ENCODE measurements around the gene NRCAM. TPM values are rescaled to one million over a fixed set of nuclear protein-coding genes. Genes with fewer than 3 reads are reported as not detected.

Gene NRCAM
- total and polyA plus RNA-seq, 2 of the 13 experiments (the other 11 are each of a cell fraction or from before 2014, with no cell fraction given), result 0.31 to 0.33 TPM

DNA sequence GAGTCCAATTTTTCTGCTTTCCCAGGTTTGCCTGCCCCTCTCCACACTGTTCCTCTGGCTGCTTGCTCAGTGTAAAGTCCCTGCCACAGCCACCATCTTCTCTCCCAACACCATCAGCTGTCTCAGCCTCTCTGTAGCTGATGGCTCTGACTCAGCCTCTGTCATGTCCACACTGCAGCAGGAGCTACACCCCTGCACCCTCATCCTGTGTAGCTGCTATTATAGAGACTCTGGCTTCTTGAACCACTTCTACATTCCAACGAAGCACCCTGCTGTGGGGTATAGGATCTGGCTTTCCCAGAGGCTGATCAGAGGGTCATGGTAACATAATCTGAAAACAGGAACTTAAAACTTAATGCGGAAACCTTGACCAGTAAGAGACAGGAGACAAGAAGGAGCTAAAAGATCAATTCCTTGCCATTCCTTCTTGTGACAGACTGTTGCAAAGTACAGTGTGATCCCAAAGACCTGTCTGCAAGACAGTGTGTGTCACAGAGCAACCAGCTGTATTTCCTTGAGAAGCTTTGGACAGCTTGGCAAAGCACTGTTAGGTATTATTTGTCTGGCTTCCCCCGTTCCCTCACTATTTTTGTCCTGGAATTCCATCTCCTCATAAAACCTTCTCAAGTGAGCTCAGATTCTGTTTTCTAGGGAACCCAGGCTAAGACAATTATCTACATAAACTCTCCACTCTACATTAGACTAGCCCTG, 42.3 kb downstream of the NRCAM start:
- ATAC-seq (peak; percentile 32; the same call in 2 of the 3 replicates), FAIRE-seq (no peak), DNase-seq (ENCODE audit: low spot score) (no peak)
- no peaks in the 10 kb centered on the region for H3K9me3 ChIP-seq (ENCODE audit: low read length)
- 0 out of 5 replicates have a peak, but pooled peaks cover 0 to 5% of the 10 kb centered on the region in 2 experiments for H3K27me3 ChIP-seq (ENCODE audit: control insufficient read depth in 1 of 2, insufficient read depth in 2 of 2, low read length in 2 of 2)
- no TSS peak for BruUV-seq (replicated peaks)
- no peak overlapping the region for H3K9ac ChIP-seq (ENCODE audit: insufficient read depth, low read depth, low read length)
- H3K36me3 ChIP-seq (replicated peaks in 1 of 2; ENCODE audit: control insufficient read depth in 1 of 2, insufficient read depth in 2 of 2, low read length in 2 of 2), result no peaks in the 10 kb centered on the region
- H3K4me2 ChIP-seq (ENCODE audit: low read depth, low read length), result no peak overlapping the region
- in situ Hi-C loops (cut with HindIII; ENCODE audit: extremely low pct_ligation_motif_present, low pct_unique_long_range_greater_than_20kb) (no loop called here), intact Hi-C loops (cut with micrococcal nuclease; ENCODE audit: unreplicated experiment) (no loop called here)
- POLR2A ChIA-PET, result no interaction called here
- no peak for TF ChIP-seq ZNF138 (CRISPR knock-in tag; IDR thresholded peaks at IDR 0.05; ENCODE audit: low read depth)
- TF ChIP-seq FOSL2 (CRISPR knock-in tag; IDR thresholded peaks at IDR 0.05), result 0 out of 2 replicates have a peak, but pooled peaks have one; percentile 10
- no peaks in the 10 kb centered on the region for H4K20me1 ChIP-seq (ENCODE audit: insufficient read depth, low read length)
- H2AFZ ChIP-seq (ENCODE audit: low read length), result no peak overlapping the region
- no peak overlapping the region for H3K4me3 ChIP-seq (replicated peaks in 1 of 3; ENCODE audit: insufficient read depth in 1 of 3, low read depth in 2 of 3, low read length in 3 of 3)
- H3K27ac ChIP-seq (ENCODE audit: extremely low read length, insufficient read depth, low read length), result no peak overlapping the region
- CTCF ChIA-PET (ENCODE audit: low intra/inter-chr PET ratio, low total read pairs), result no interaction called here
- H3K79me2 ChIP-seq (ENCODE audit: insufficient read depth, low read length), result no peaks in the 10 kb centered on the region
- H3K4me1 ChIP-seq (ENCODE audit: insufficient read depth, low read length), result no peaks in the 10 kb centered on the region
- WGBS (ENCODE audit: low lambda C conversion rate), result 45% methylated on average over 3 of the region's 3 CpGs

DNA sequence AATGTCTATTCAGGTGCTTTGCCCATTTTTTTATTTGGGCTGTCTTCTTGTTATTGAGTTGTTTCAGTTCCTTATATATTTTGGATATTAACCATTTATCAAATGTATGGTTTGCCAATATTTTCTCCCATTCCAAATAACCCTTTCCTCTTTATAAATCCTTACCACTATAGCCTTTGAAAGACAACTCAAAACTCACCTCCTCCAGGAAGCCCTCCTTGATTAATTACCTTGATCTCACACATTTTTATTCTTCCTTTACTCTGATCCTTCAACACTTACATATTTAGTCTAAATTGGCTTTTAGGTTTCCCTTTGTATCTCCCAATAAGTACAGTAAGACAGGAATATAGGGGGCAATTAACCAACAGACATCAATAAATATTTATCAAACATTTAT, 42.9 kb downstream of the NRCAM start:
- no peak overlapping the region for H3K4me3 ChIP-seq (replicated peaks in 1 of 3; ENCODE audit: insufficient read depth in 1 of 3, low read depth in 2 of 3, low read length in 3 of 3)
- H3K9me3 ChIP-seq (ENCODE audit: low read length), result no peaks in the 10 kb centered on the region
- no peaks in the 10 kb centered on the region for H4K20me1 ChIP-seq (ENCODE audit: insufficient read depth, low read length)
- no peak for FAIRE-seq
- intact Hi-C loops (cut with micrococcal nuclease; ENCODE audit: unreplicated experiment), result no loop called here
- BruUV-seq (replicated peaks), result no TSS peak
- ATAC-seq, result no peak
- ChIA-PET POLR2A (no interaction called here), CTCF (ENCODE audit: low intra/inter-chr PET ratio, low total read pairs) (no interaction called here)
- no peak overlapping the region for H2AFZ ChIP-seq (ENCODE audit: low read length)
- no peak for DNase-seq (ENCODE audit: low spot score)
- H3K36me3 ChIP-seq (replicated peaks in 1 of 2; ENCODE audit: control insufficient read depth in 1 of 2, insufficient read depth in 2 of 2, low read length in 2 of 2), result no peaks in the 10 kb centered on the region
- 0 out of 5 replicates have a peak, but pooled peaks cover 0 to 5% of the 10 kb centered on the region in 2 experiments for H3K27me3 ChIP-seq (ENCODE audit: control insufficient read depth in 1 of 2, insufficient read depth in 2 of 2, low read length in 2 of 2)
- H3K4me1 ChIP-seq (ENCODE audit: insufficient read depth, low read length), result no peaks in the 10 kb centered on the region
- no peaks in the 10 kb centered on the region for H3K79me2 ChIP-seq (ENCODE audit: insufficient read depth, low read length)
- H3K9ac ChIP-seq (ENCODE audit: insufficient read depth, low read depth, low read length), result no peak overlapping the region
- TF ChIP-seq ZFP36 (IDR thresholded peaks at IDR 0.05; ENCODE audit: borderline replicate concordance, low read depth, low read length, partially characterized antibody), result peak; percentile 23
- TF ChIP-seq ZNF577 (CRISPR knock-in tag; IDR thresholded peaks at IDR 0.05; ENCODE audit: borderline replicate concordance, low read depth), result no peak
- TF ChIP-seq MIER3 (CRISPR knock-in tag; IDR thresholded peaks at IDR 0.05; ENCODE audit: borderline replicate concordance), result no peak
- TF ChIP-seq ZNF331 (CRISPR knock-in tag; IDR thresholded peaks at IDR 0.05), result no peak
- TF ChIP-seq, protein P1, sequence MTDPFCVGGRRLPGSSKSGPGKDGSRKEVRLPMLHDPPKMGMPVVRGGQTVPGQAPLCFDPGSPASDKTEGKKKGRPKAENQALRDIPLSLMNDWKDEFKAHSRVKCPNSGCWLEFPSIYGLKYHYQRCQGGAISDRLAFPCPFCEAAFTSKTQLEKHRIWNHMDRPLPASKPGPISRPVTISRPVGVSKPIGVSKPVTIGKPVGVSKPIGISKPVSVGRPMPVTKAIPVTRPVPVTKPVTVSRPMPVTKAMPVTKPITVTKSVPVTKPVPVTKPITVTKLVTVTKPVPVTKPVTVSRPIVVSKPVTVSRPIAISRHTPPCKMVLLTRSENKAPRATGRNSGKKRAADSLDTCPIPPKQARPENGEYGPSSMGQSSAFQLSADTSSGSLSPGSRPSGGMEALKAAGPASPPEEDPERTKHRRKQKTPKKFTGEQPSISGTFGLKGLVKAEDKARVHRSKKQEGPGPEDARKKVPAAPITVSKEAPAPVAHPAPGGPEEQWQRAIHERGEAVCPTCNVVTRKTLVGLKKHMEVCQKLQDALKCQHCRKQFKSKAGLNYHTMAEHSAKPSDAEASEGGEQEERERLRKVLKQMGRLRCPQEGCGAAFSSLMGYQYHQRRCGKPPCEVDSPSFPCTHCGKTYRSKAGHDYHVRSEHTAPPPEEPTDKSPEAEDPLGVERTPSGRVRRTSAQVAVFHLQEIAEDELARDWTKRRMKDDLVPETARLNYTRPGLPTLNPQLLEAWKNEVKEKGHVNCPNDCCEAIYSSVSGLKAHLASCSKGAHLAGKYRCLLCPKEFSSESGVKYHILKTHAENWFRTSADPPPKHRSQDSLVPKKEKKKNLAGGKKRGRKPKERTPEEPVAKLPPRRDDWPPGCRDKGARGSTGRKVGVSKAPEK (CRISPR knock-in tag; IDR thresholded peaks at IDR 0.05; ENCODE audit: borderline replicate concordance), result no peak
- no peak overlapping the region for H3K27ac ChIP-seq (ENCODE audit: extremely low read length, insufficient read depth, low read length)
- no peak overlapping the region for H3K4me2 ChIP-seq (ENCODE audit: low read depth, low read length)
- in situ Hi-C loops (cut with HindIII; ENCODE audit: extremely low pct_ligation_motif_present, low pct_unique_long_range_greater_than_20kb), result no loop called here

Data from HepG2 (cell line).